HCT116 (cell line): ENCODE data around the gene UQCC2.

Experiments used
- CBX3 ChIP-seq: IDR thresholded peaks from 2 replicates; pipeline ENCODE4 v1.6.1; 2012; ENCODE audit warnings: low read depth
- CTCF ChIP-seq, 3 experiments: fragments of 200-600 bp in 1 of 3; sonication (generic) in 1 of 3; IDR thresholded peaks in 2 of 3; conservative IDR thresholded peaks in 1 of 3; 2 replicates each; pipeline ENCODE4 v1.5.1; 2012 to 2017; ENCODE audit warnings: low read depth in 2 of 3, low read length in 2 of 3, antibody characterized with exemption in 1 of 3, borderline replicate concordance in 1 of 3, control low read depth in 1 of 3, mild to moderate bottlenecking in 1 of 3, mixed read lengths in 1 of 3, mixed run types in 1 of 3, moderate library complexity in 1 of 3; ENCODE audit not compliant: insufficient read depth in 1 of 3
- POLR2A ChIP-seq: IDR thresholded peaks from 2 replicates; pipeline ENCODE4 v1.7.0; 2011; ENCODE audit warnings: borderline replicate concordance; ENCODE audit not compliant: insufficient read depth, insufficient read length; ENCODE audit errors: extremely low read depth

GRCh38 chr6:33720998-33721397 is 9.5 kb upstream of the UQCC2 start:
- TF ChIP-seq POLR2A: no peak
- TF ChIP-seq CTCF (IDR thresholded peaks at IDR 0.05 in 2 of 3, conservative IDR thresholded peaks at IDR 0.05 in 1 of 3; ENCODE audit: borderline replicate concordance in 1 of 3, insufficient read depth in 1 of 3, low read depth in 2 of 3, low read length in 2 of 3): no peak
- no peak for TF ChIP-seq CBX3
